ENCODE results near the gene KCNJ6. TPM values are rescaled to one million over a fixed set of nuclear protein-coding genes. Genes with fewer than 3 reads are reported as not detected.

The KCNJ6 gene
- total RNA-seq, 1 experiment from 2014 or later: 1.2 TPM

DNA sequence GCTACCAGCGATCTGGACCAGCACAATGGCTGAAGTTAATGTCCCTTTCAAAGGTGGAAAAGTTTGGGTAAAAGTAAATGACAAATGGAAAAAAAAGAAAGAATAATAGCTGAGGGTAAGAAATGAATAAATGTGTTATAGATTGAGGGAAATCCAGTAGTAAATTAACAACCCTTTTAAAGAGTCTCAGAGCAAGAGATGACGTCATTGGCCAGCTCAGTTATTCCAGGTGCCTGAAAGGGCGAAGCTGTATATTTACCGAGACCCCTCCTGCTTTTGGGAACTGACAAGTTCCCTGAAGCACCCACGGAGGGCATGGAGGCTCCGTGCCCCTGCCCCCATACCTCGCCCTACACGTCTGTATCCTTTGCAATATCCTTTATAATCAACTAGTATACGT, 40.5 kb upstream of the KCNJ6 start:
- Histone ChIP-seq H3K79me2 (ENCODE audit: insufficient read depth, low read length) (no peaks in the 10 kb centered on the region), H3K4me2 (ENCODE audit: insufficient read depth, insufficient read length, low read length) (no peak overlapping the region), H3K27ac (ENCODE audit: insufficient read length, low read depth, low read length) (no peak overlapping the region), H3K56ac (ENCODE audit: insufficient read length, low read depth, low read length) (no peak overlapping the region), H3K9me3 (ENCODE audit: control insufficient read depth, low read depth, low read length) (no peaks in the 10 kb centered on the region), H2BK5ac (ENCODE audit: insufficient read length, low read length) (no peak overlapping the region), H3K9ac (ENCODE audit: extremely low read depth, insufficient read length, low read length) (no peak overlapping the region), H2BK20ac (ENCODE audit: low read depth, low read length, poor library complexity, severe bottlenecking) (no peak overlapping the region), H2AK5ac (ENCODE audit: insufficient read length, low read length) (no peak overlapping the region), H2BK120ac (ENCODE audit: low read depth, low read length, poor library complexity, severe bottlenecking) (no peak overlapping the region), H4K20me1 (ENCODE audit: control insufficient read depth, insufficient read depth, insufficient read length) (no peaks in the 10 kb centered on the region), H4K8ac (replicated peaks; ENCODE audit: insufficient read length, low read depth, low read length) (no peak overlapping the region), H3K27me3 (ENCODE audit: insufficient read depth, low read length) (no peaks in the 10 kb centered on the region), H2BK15ac (ENCODE audit: low read depth, low read length) (no peak overlapping the region), H3K18ac (ENCODE audit: insufficient read length, low read depth, low read length) (no peak overlapping the region), H2BK12ac (ENCODE audit: insufficient read length, low read depth, low read length) (no peak overlapping the region), H3K4me1 (ENCODE audit: insufficient read depth, low read length) (no peaks in the 10 kb centered on the region), H3T11ph (ENCODE audit: low read length) (no peak overlapping the region), H3K23me2 (ENCODE audit: insufficient read length, low read depth, low read length, poor library complexity, severe bottlenecking) (no peaks in the 10 kb centered on the region), H3K23ac (ENCODE audit: insufficient read length, low read depth, low read length) (no peak overlapping the region), H3K79me1 (ENCODE audit: insufficient read depth, low read depth, low read length, poor library complexity, severe bottlenecking) (no peaks in the 10 kb centered on the region), H4K5ac (ENCODE audit: insufficient read length, low read depth, low read length) (no peak overlapping the region), H4K91ac (ENCODE audit: insufficient read length, low read depth, low read length) (no peak overlapping the region), H3K14ac (ENCODE audit: insufficient read depth, low read length) (no peak overlapping the region), H2AFZ (ENCODE audit: low read length) (no peak overlapping the region), H3K4ac (ENCODE audit: low read depth, low read length) (no peak overlapping the region)
- Mint-ChIP-seq H3K9me3 (no peaks in the 10 kb centered on the region), H3K4me3 (no peak overlapping the region), H3K27ac (no peak overlapping the region), H3K4me1 (peaks cover 0 to 2% of the 10 kb centered on the region in 2 experiments; a peak in 1 of 4 replicates), H3K36me3 (ENCODE audit: insufficient read depth in 1 of 3, low read depth in 3 of 3) (no peaks in the 10 kb centered on the region), H3K27me3 (ENCODE audit: low read depth) (no peaks in the 10 kb centered on the region; the same call in 1 of the 2 replicates)
- DNase-seq: no peak
- TF ChIP-seq CTCF (conservative IDR thresholded peaks at IDR 0.05): no peak
- no CpG with 5 or more reads among the region's 9 CpGs for WGBS (ENCODE audit: extremely low coverage, insufficient read length, low lambda C conversion rate)

Data from H9 (cell line).